PC-9 (cell line): Measurements from ENCODE around the gene SPACA5. TPM values are rescaled to one million over a fixed set of nuclear protein-coding genes. Genes with fewer than 3 reads are reported as not detected.
"Not testable (repeated sequence)": the region's sequence is repeated elsewhere in the genome, so short reads cannot be mapped to it uniquely, and the experiment has no call there.

Experiments used
- Bru-seq: library from RNA; stranded (reverse); fragments of 400-500 nt; gene quantifications from one replicate; lab custom pipeline; 2021; lab: Mats Ljungman, UMichigan
- BruChase-seq, 2 experiments: library from RNA; stranded (reverse); fragments of 400-500 nt; gene quantifications; one replicate each; lab custom pipeline; 2021; lab: Mats Ljungman, UMichigan
- BruUV-seq: library from RNA; stranded (reverse); fragments of 400-500 nt; replicated peaks from 2 replicates; lab custom pipeline; 2021; lab: Mats Ljungman, UMichigan
- CTCF ChIA-PET: fragments of 300-600 bp; sonication (Branson Sonifier 250); formaldehyde crosslinking; loops from one replicate; lab custom pipeline; 2022; ENCODE audit warnings: antibody characterized with exemption; lab: Charles Lee
- POLR2A ChIA-PET: fragments of 300-600 bp; sonication (Branson Sonifier 250); formaldehyde crosslinking; loops from one replicate; lab custom pipeline; 2022; ENCODE audit warnings: antibody characterized with exemption; ENCODE audit not compliant: unreplicated experiment; lab: Charles Lee
- DNase-seq, 2 experiments: peaks; one replicate each; pipeline versions ENCODE4 v3.0.0 to v3.0.0-alpha.2; 2015 to 2022; ENCODE audit warnings: mixed read lengths in 1 of 2
- H2AFZ ChIP-seq: fragments of 200-600 bp; sonication (generic); 2 replicates; pipeline ENCODE4 v1.8.1; 2017; ENCODE audit warnings: antibody characterized with exemption
- H3F3A ChIP-seq: fragments of 200-600 bp; sonication (generic); 2 replicates; pipeline ENCODE4 v1.8.1; 2017; ENCODE audit warnings: antibody characterized with exemption, mild to moderate bottlenecking, low read depth; ENCODE audit not compliant: insufficient read depth
- H3K27ac ChIP-seq: fragments of 200-600 bp; sonication (generic); 2 replicates; pipeline ENCODE4 v1.6.1; 2016; ENCODE audit warnings: mixed run types
- H3K27me3 ChIP-seq: fragments of 200-600 bp; sonication (generic); 2 replicates; pipeline ENCODE4 v1.6.1; 2016; ENCODE audit warnings: low read depth, mixed run types; ENCODE audit not compliant: insufficient read depth
- H3K36me3 ChIP-seq: fragments of 200-600 bp; sonication (generic); 2 replicates; pipeline ENCODE4 v1.6.1; 2016; ENCODE audit warnings: low read depth, mixed run types
- H3K4me1 ChIP-seq: fragments of 200-600 bp; sonication (generic); replicated peaks from 2 replicates; pipeline ENCODE4 v1.6.1; 2016; ENCODE audit warnings: mixed run types; ENCODE audit not compliant: insufficient read depth
- H3K4me2 ChIP-seq: fragments of 200-600 bp; sonication (generic); 2 replicates; pipeline ENCODE4 v1.6.1; 2017; ENCODE audit warnings: mixed run types
- H3K4me3 ChIP-seq: fragments of 200-600 bp; sonication (generic); 2 replicates; pipeline ENCODE4 v1.6.1; 2016; ENCODE audit warnings: mixed run types
- H3K79me2 ChIP-seq: fragments of 200-600 bp; sonication (generic); 2 replicates; pipeline ENCODE4 v1.6.1; 2017; ENCODE audit warnings: low read depth, mixed run types
- H3K9me2 ChIP-seq: fragments of 200-600 bp; sonication (generic); 2 replicates; pipeline ENCODE4 v1.8.1; 2017; ENCODE audit warnings: mild to moderate bottlenecking; ENCODE audit not compliant: insufficient read depth
- H3K9me3 ChIP-seq: fragments of 200-600 bp; sonication (generic); 2 replicates; pipeline ENCODE4 v1.8.1; 2016; ENCODE audit warnings: low read depth; ENCODE audit not compliant: insufficient read depth
- H4K20me1 ChIP-seq: fragments of 200-600 bp; sonication (generic); 2 replicates; pipeline ENCODE4 v1.8.1; 2017; ENCODE audit not compliant: insufficient read depth
- EZH2 ChIP-seq: fragments of 200-600 bp; sonication (generic); IDR thresholded peaks from 2 replicates; pipeline ENCODE4 v1.8.0; 2017; ENCODE audit warnings: antibody characterized with exemption, low read depth
- intact Hi-C: fragments of 100-400 bp; cut with micrococcal nuclease; formaldehyde crosslinking; loops from one replicate; pipeline ENCODE4 v1.10.0; 2022; ENCODE audit not compliant: unreplicated experiment
- long read RNA-seq: library from polyadenylated mRNA; stranded (forward); transcript quantifications from one replicate; pipeline ENCODE4 v2.0.0, GENCODE V29; 2022
- total RNA-seq: library from RNA; stranded (reverse); gene quantifications from 2 replicates; pipeline ENCODE4 v1.2.3, GENCODE V29; 2021
- TF ChIP-seq, protein P1 (sequence below): fragments of 200-600 bp; sonication (generic); conservative IDR thresholded peaks from 2 replicates; pipeline ENCODE4 v1.6.1; 2017; ENCODE audit warnings: mixed run types, antibody characterized with exemption, mild to moderate bottlenecking, moderate library complexity

The SPACA5 gene
- not detected in 2 replicates for total RNA-seq
- Bru-seq, nascent RNA, result not detected
- BruChase-seq, experiment 1, labeled RNA remaining after a 2-hour chase, result not detected
- not detected for BruChase-seq, experiment 2, labeled RNA remaining after a 6-hour chase
- long read RNA-seq, result 0 reads

GRCh38 chrX:48006688-48007087 is at the start of gene SPACA5:
Gene SPACA5, plus strand, starts transcription at chrX:48006988. Its CDS starts 815 bp downstream, at chrX:48007803.
- BruUV-seq, DNase-seq, H3K4me3 ChIP-seq: not testable (repeated sequence)

DNA sequence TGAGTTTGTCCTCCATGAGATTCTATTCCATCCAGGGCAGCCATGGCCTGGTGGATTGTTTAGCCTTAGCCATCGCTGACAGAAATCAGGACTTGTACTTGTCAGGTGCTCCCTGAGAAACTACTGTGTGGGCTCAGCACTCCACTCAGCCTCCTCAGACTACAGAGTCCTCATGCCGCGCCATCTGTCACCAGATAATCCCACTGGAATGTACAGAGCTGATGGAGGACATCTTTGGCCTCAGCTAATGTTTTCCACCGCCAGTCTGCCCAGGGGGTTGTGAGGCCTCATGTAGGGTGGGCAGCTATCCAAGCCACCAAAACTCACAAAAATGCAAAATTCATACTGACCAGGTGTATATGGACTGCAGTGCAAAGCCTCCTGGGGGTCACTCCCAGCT is 48.6 kb upstream of the SPACA5 start:
- DNase-seq, H3K4me2 ChIP-seq, intact Hi-C loops, H3K27ac ChIP-seq, BruUV-seq, CTCF ChIA-PET, H3K36me3 ChIP-seq, H3K4me1 ChIP-seq, H3K4me3 ChIP-seq, H3K79me2 ChIP-seq, H3K9me2 ChIP-seq, H3F3A ChIP-seq, H3K27me3 ChIP-seq, POLR2A ChIA-PET, H4K20me1 ChIP-seq, H2AFZ ChIP-seq, H3K9me3 ChIP-seq: not testable (repeated sequence)

More at GRCh38 chrX:48006688-48007087, at the start of gene SPACA5:
- H3F3A ChIP-seq, POLR2A ChIA-PET, CTCF ChIA-PET, H3K4me1 ChIP-seq, H4K20me1 ChIP-seq, H3K9me2 ChIP-seq, H2AFZ ChIP-seq, intact Hi-C loops, H3K27me3 ChIP-seq, H3K79me2 ChIP-seq, H3K4me2 ChIP-seq, H3K9me3 ChIP-seq, H3K27ac ChIP-seq, H3K36me3 ChIP-seq: not testable (repeated sequence)

DNA sequence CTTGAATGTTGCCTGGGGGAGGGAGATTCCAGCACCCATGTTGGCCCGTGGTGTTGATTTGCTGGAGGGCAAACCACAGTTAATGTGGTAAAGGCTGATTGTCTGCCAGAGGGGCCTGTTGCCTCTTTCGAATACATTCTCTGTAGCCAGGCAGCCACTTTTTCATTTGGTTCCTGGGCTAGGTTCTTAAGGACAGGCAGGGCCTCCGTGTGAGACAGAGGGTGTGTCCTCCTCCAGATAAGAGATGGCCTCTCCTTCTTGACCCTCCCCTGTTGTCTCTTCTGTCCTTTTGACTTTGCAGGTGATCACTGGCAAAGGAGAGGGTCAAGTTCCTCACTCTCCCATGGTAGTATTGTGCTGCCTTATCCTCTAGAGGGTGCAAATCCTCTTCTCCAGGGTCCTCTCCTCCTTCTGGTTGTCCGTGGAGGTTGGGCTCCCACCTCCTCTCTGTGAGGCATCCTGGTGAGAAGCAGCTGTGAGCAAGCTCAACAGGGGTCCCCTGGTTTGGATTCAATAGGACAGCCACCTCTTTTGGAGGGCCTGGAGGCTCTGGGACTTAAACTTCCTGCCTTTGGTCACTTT is 47.9 kb upstream of the SPACA5 start:
- Histone ChIP-seq H3F3A (no peaks in the 10 kb centered on the region), H3K27ac (no peak overlapping the region), H3K4me2 (no peak overlapping the region), H3K4me3 (no peak overlapping the region), H4K20me1 (no peaks in the 10 kb centered on the region), H3K4me1 (no peaks in the 10 kb centered on the region), H3K27me3 (no peaks in the 10 kb centered on the region), H3K9me2 (no peaks in the 10 kb centered on the region), H3K79me2 (no peaks in the 10 kb centered on the region), H3K36me3 (no peaks in the 10 kb centered on the region), H3K9me3 (no peaks in the 10 kb centered on the region), H2AFZ (no peak overlapping the region)
- no peak for TF ChIP-seq EZH2
- TF ChIP-seq, protein P1, sequence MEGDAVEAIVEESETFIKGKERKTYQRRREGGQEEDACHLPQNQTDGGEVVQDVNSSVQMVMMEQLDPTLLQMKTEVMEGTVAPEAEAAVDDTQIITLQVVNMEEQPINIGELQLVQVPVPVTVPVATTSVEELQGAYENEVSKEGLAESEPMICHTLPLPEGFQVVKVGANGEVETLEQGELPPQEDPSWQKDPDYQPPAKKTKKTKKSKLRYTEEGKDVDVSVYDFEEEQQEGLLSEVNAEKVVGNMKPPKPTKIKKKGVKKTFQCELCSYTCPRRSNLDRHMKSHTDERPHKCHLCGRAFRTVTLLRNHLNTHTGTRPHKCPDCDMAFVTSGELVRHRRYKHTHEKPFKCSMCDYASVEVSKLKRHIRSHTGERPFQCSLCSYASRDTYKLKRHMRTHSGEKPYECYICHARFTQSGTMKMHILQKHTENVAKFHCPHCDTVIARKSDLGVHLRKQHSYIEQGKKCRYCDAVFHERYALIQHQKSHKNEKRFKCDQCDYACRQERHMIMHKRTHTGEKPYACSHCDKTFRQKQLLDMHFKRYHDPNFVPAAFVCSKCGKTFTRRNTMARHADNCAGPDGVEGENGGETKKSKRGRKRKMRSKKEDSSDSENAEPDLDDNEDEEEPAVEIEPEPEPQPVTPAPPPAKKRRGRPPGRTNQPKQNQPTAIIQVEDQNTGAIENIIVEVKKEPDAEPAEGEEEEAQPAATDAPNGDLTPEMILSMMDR, result no peak
- ChIA-PET CTCF (no interaction called here), POLR2A (no interaction called here)
- intact Hi-C loops, result no loop called here
- no peak for DNase-seq
- BruUV-seq, result no TSS peak

- Histone ChIP-seq H3K4me1 (no peaks in the 10 kb centered on the region), H2AFZ (no peak overlapping the region), H3K27ac (no peak overlapping the region), H3K9me3 (no peaks in the 10 kb centered on the region), H3K36me3 (no peaks in the 10 kb centered on the region), H4K20me1 (no peaks in the 10 kb centered on the region), H3K4me3 (no peak overlapping the region), H3F3A (no peaks in the 10 kb centered on the region), H3K9me2 (no peaks in the 10 kb centered on the region), H3K4me2 (no peak overlapping the region), H3K79me2 (no peaks in the 10 kb centered on the region), H3K27me3 (no peaks in the 10 kb centered on the region)
- no peak for DNase-seq
- ChIA-PET POLR2A (no interaction called here), CTCF (no interaction called here)
- intact Hi-C loops, result no loop called here
- TF ChIP-seq, protein P1, result no peak
- TF ChIP-seq EZH2, result no peak
- no TSS peak for BruUV-seq
Measured at GRCh38 chrX:47960406-47960805, 46.4 kb upstream of the SPACA5 start.

- CTCF ChIA-PET, DNase-seq, H3K4me1 ChIP-seq, H3K9me2 ChIP-seq, H3K36me3 ChIP-seq, POLR2A ChIA-PET, H3F3A ChIP-seq, H3K27ac ChIP-seq, BruUV-seq, H3K4me2 ChIP-seq, intact Hi-C loops, H4K20me1 ChIP-seq, H3K9me3 ChIP-seq, H2AFZ ChIP-seq, H3K79me2 ChIP-seq, H3K27me3 ChIP-seq, H3K4me3 ChIP-seq: not testable (repeated sequence)
Measured at GRCh38 chrX:47961830-47962229, 45.0 kb upstream of the SPACA5 start.

- POLR2A ChIA-PET, BruUV-seq, H3K9me3 ChIP-seq, CTCF ChIA-PET, H3K27ac ChIP-seq, H3K36me3 ChIP-seq, H3K4me1 ChIP-seq, H4K20me1 ChIP-seq, H3K9me2 ChIP-seq, H3K27me3 ChIP-seq, H3K79me2 ChIP-seq, H3K4me3 ChIP-seq, H2AFZ ChIP-seq, intact Hi-C loops, DNase-seq, H3K4me2 ChIP-seq, H3F3A ChIP-seq: not testable (repeated sequence)
Measured at GRCh38 chrX:47965526-47965925, 41.3 kb upstream of the SPACA5 start.
